B cell (primary cell): Measurements from ENCODE around the gene NAV1. TPM values are rescaled to one million over a fixed set of nuclear protein-coding genes. Genes with fewer than 3 reads are reported as not detected.

Source experiments
- ATAC-seq: fragments of 200-7000 bp; cut with Tn5 transposase; one replicate; pipeline ENCODE4 v1.10.0; 2021; ENCODE audit warnings: low read depth, mild to moderate bottlenecking, moderate number of reproducible peaks, moderate library complexity
- CTCF ChIA-PET: fragments of 350-600 bp; sonication (Branson Sonifier 250); formaldehyde crosslinking; loops from one replicate; lab custom pipeline; 2021; ENCODE audit warnings: antibody characterized with exemption, inconsistent platforms; lab: Charles Lee
- POLR2A ChIA-PET: fragments of 350-600 bp; sonication (Branson Sonifier 250); formaldehyde crosslinking; loops from one replicate; lab custom pipeline; 2021; ENCODE audit warnings: antibody characterized with exemption; lab: Charles Lee
- DNase-seq: peaks from one replicate; pipeline ENCODE4 v3.0.0; 2013
- H2AFZ ChIP-seq: 2 replicates; pipeline ENCODE4 v1.6.1; 2012; ENCODE audit warnings: mild to moderate bottlenecking, low read depth, low read length; ENCODE audit not compliant: insufficient read depth, poor library complexity, severe bottlenecking
- H3K27ac ChIP-seq, 2 donors: 1 replicate in 1 of 2; 2 replicates in 1 of 2; pipeline ENCODE4 v1.5.1; 2012 to 2013; ENCODE audit warnings: low read length in 2 of 2, mild to moderate bottlenecking in 2 of 2, moderate library complexity in 1 of 2
- H3K27me3 ChIP-seq, 4 experiments: fragments of 200-600 bp in 1 of 4; sonication (generic) in 1 of 4; replicated peaks in 1 of 4; 1 replicate in 2 of 4; 2 replicates in 2 of 4; pipeline versions ENCODE4 v1.6.1 to v1.7.0; 2013 to 2016; ENCODE audit warnings: low read length in 3 of 4, mild to moderate bottlenecking in 2 of 4, mixed read lengths in 1 of 4, moderate library complexity in 1 of 4; ENCODE audit not compliant: insufficient read depth in 4 of 4, control insufficient read depth in 3 of 4; ENCODE audit errors: control extremely low read depth in 1 of 4
- H3K36me3 ChIP-seq, 2 experiments: replicated peaks in 1 of 2; 1 replicate in 1 of 2; 2 replicates in 1 of 2; pipeline versions ENCODE4 v1.6.1 to v1.7.1; 2013; ENCODE audit warnings: low read length in 1 of 2; ENCODE audit not compliant: insufficient read depth in 2 of 2, control insufficient read depth in 1 of 2; ENCODE audit errors: control extremely low read depth in 1 of 2, extremely low read depth in 1 of 2
- H3K4me1 ChIP-seq, 2 donors: fragments of 200-600 bp in 1 of 2; sonication (generic) in 1 of 2; 1 replicate in 1 of 2; 2 replicates in 1 of 2; pipeline versions ENCODE4 v1.5.1 to v1.6.1; 2013 to 2017; ENCODE audit warnings: low read length in 2 of 2; ENCODE audit not compliant: control insufficient read depth in 2 of 2, insufficient read depth in 2 of 2
- H3K4me2 ChIP-seq: replicated peaks from 2 replicates; pipeline ENCODE3; 2012; ENCODE audit warnings: mild to moderate bottlenecking, low read depth, low read length; ENCODE audit not compliant: poor library complexity, severe bottlenecking
- H3K4me3 ChIP-seq, 5 experiments: fragments of 200-600 bp in 1 of 5; sonication (generic) in 1 of 5; 1 replicate in 3 of 5; 2 replicates in 2 of 5; pipeline versions ENCODE4 v1.5.1 to v1.7.0; 2011 to 2016; ENCODE audit warnings: low read length in 4 of 5, mild to moderate bottlenecking in 4 of 5, low read depth in 2 of 5, control low read depth in 1 of 5, moderate library complexity in 1 of 5; ENCODE audit not compliant: insufficient read depth in 1 of 5; ENCODE audit errors: control extremely low read depth in 1 of 5, extremely low read depth in 1 of 5
- H3K79me2 ChIP-seq: fragments of 200-600 bp; sonication (generic); one replicate; pipeline ENCODE4 v1.6.0; 2016; ENCODE audit warnings: low read length; ENCODE audit not compliant: control insufficient read depth, insufficient read depth
- H3K9ac ChIP-seq: fragments of 200-600 bp; sonication (generic); 2 replicates; pipeline ENCODE4 v1.6.1; 2017; ENCODE audit warnings: mild to moderate bottlenecking, low read length, moderate library complexity
- H3K9me3 ChIP-seq, 3 donors: one replicate each; pipeline versions ENCODE4 v1.6.1 to v1.7.1; 2013; ENCODE audit warnings: low read length in 2 of 3; ENCODE audit not compliant: control insufficient read depth in 2 of 3, insufficient read depth in 1 of 3; ENCODE audit errors: control extremely low read depth in 1 of 3
- H4K20me1 ChIP-seq: 2 replicates; pipeline ENCODE4 v1.6.0; 2012; ENCODE audit warnings: mild to moderate bottlenecking, low read length; ENCODE audit not compliant: insufficient read depth, control insufficient read depth, poor library complexity, severe bottlenecking
- H3K27ac Mint-ChIP-seq: one replicate; pipeline ENCODE4 v1.8.0; 2021; ENCODE audit warnings: mixed read lengths
- H3K27me3 Mint-ChIP-seq: one replicate; pipeline ENCODE4 v1.8.0; 2021; ENCODE audit warnings: mixed read lengths
- H3K4me1 Mint-ChIP-seq: one replicate; pipeline ENCODE4 v1.8.0; 2021; ENCODE audit warnings: mixed read lengths
- H3K4me3 Mint-ChIP-seq: one replicate; pipeline ENCODE4 v1.8.0; 2021; ENCODE audit warnings: mixed read lengths
- H3K9me3 Mint-ChIP-seq: one replicate; pipeline ENCODE4 v1.8.0; 2022; ENCODE audit warnings: mixed read lengths; ENCODE audit not compliant: insufficient read depth
- EZH2 ChIP-seq: IDR thresholded peaks from 2 replicates; pipeline ENCODE4 v1.6.1; 2012; ENCODE audit warnings: borderline replicate concordance, low read depth, mild to moderate bottlenecking, moderate library complexity, low read length; ENCODE audit not compliant: insufficient read depth, poor library complexity, severe bottlenecking
- WGBS: methylation state at CpG from one replicate; pipeline ENCODE4 v1.1.5; 2013; ENCODE audit warnings: missing lambda C conversion rate; ENCODE audit not compliant: insufficient coverage; 5-methylcytosine and 5-hydroxymethylcytosine counted together
- intact Hi-C: fragments of 100-400 bp; cut with micrococcal nuclease; formaldehyde crosslinking; loops from one replicate; pipeline ENCODE4 v1.10.0; 2022
- polyA plus RNA-seq: library from polyadenylated mRNA; depleted of rRNA; stranded (reverse); fragments of >200 nt; gene quantifications from 2 replicates; pipeline ENCODE4 v1.2.3, GENCODE V29; 2012
- total RNA-seq, 2 donors: library from RNA; stranded (reverse); fragments of 120-200 nt in 1 of 2; gene quantifications; 1 replicate in 1 of 2; 2 replicates in 1 of 2; pipeline versions ENCODE4 v1.2.3 to v1.2.4, GENCODE V29; 2013 to 2022
- TF ChIP-seq, protein P1 (sequence below): fragments of 200-600 bp; IDR thresholded peaks from one replicate; pipeline ENCODE4 v1.8.0; 2022; ENCODE audit warnings: antibody characterized with exemption, mild to moderate bottlenecking

NAV1 gene
- total and polyA plus RNA-seq, 2 donors (not counting 1 experiment from before 2014, with no cell fraction given): 1.5 to 4.3 TPM

- intact Hi-C loops: no loop called here
- Histone ChIP-seq H3K27me3 (no peaks in the 10 kb centered on the region), H2AFZ (no peak overlapping the region), H3K36me3 (no peaks in the 10 kb centered on the region), H3K4me1 (peaks cover 0 to 3% of the 10 kb centered on the region in 2 donors), H4K20me1 (peaks cover 9% of the 10 kb centered on the region), H3K79me2 (no peaks in the 10 kb centered on the region), H3K9ac (no peak overlapping the region), H3K4me3 (no peak overlapping the region), H3K9me3 (no peaks in the 10 kb centered on the region), H3K4me2 (no peak overlapping the region), H3K27ac (no peak overlapping the region)
- ChIA-PET POLR2A (no interaction called here), CTCF (interaction anchor here (1.0 to 13.3 kb wide), 6 partner anchors 8 to 79 kb away, joined by 4 to 407 read pairs (median 31); partner anchors contain the start of gene CSRP1)
- no peak overlapping the region for H3K4me3 Mint-ChIP-seq
- no peak overlapping the region for H3K27ac Mint-ChIP-seq
- TF ChIP-seq EZH2: no peak
- TF ChIP-seq, protein P1, sequence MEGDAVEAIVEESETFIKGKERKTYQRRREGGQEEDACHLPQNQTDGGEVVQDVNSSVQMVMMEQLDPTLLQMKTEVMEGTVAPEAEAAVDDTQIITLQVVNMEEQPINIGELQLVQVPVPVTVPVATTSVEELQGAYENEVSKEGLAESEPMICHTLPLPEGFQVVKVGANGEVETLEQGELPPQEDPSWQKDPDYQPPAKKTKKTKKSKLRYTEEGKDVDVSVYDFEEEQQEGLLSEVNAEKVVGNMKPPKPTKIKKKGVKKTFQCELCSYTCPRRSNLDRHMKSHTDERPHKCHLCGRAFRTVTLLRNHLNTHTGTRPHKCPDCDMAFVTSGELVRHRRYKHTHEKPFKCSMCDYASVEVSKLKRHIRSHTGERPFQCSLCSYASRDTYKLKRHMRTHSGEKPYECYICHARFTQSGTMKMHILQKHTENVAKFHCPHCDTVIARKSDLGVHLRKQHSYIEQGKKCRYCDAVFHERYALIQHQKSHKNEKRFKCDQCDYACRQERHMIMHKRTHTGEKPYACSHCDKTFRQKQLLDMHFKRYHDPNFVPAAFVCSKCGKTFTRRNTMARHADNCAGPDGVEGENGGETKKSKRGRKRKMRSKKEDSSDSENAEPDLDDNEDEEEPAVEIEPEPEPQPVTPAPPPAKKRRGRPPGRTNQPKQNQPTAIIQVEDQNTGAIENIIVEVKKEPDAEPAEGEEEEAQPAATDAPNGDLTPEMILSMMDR: no peak
- H3K27me3 Mint-ChIP-seq: no peaks in the 10 kb centered on the region
- WGBS: 97% methylated on average over 8 of the region's 9 CpGs
- DNase-seq (no peak), ATAC-seq (no peak)
- H3K9me3 Mint-ChIP-seq: no peaks in the 10 kb centered on the region
- peaks cover 7% of the 10 kb centered on the region for H3K4me1 Mint-ChIP-seq
Measured at GRCh38 chr1:201515062-201515750, 23.7 kb upstream of the NAV1 start.

DNA sequence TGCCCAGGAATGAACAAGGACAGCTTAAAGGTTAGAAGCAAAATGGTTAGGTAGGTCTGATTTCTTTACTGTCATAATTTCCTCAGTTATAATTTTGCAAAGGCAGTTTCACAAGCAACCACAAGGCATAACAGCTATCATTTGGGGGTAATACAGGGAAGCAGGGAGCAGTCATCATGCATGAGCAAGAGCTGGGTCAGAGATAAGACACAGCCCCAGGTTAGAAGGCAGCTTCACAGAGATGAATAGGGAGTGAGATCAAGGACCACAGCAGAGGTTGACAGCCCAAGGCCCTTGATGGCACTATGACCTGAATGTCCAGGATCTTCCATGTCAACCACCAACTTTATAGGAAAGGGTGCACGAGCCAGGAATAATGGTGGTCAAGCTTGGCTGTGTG lies 23.0 kb upstream of the NAV1 start:
- Histone ChIP-seq H3K9me3 (no peaks in the 10 kb centered on the region), H3K36me3 (no peaks in the 10 kb centered on the region), H3K27ac (no peak overlapping the region), H3K9ac (no peak overlapping the region), H3K4me3 (no peak overlapping the region), H3K27me3 (no peaks in the 10 kb centered on the region), H3K4me1 (peaks cover 0 to 3% of the 10 kb centered on the region in 2 donors), H4K20me1 (peaks cover 9% of the 10 kb centered on the region), H3K79me2 (no peaks in the 10 kb centered on the region), H3K4me2 (no peak overlapping the region), H2AFZ (no peak overlapping the region)
- H3K4me3 Mint-ChIP-seq: no peak overlapping the region
- peaks cover 7% of the 10 kb centered on the region for H3K4me1 Mint-ChIP-seq
- no peak for TF ChIP-seq EZH2
- TF ChIP-seq, protein P1: no peak
- no peaks in the 10 kb centered on the region for H3K9me3 Mint-ChIP-seq
- POLR2A ChIA-PET: no interaction called here
- no peaks in the 10 kb centered on the region for H3K27me3 Mint-ChIP-seq
- CTCF ChIA-PET: interaction anchor here (1.0 to 13.3 kb wide), 4 partner anchors 9 to 80 kb away, joined by 4 to 407 read pairs (median 20); partner anchors contain the start of gene CSRP1
- ATAC-seq: no peak
- no peak overlapping the region for H3K27ac Mint-ChIP-seq
- intact Hi-C loops: no loop called here
- DNase-seq: no peak
- 60% methylated on average over 1 of the region's 1 CpG for WGBS
